ENCODE data around the gene STK25.

The STK25 gene

GRCh38 chr2:241547781-241548450 lies 39.5 kb upstream of the STK25 start:
- no peak overlapping the region for H3K27ac ChIP-seq (ENCODE audit: low read depth, low read length)
- H3K4me3 ChIP-seq (ENCODE audit: insufficient read depth, low read length, poor library complexity, severe bottlenecking): no peak overlapping the region
- H3K36me3 ChIP-seq (ENCODE audit: low read length): no peaks in the 10 kb centered on the region
- H3K27me3 ChIP-seq (ENCODE audit: low read length): no peaks in the 10 kb centered on the region
- H3F3A ChIP-seq (ENCODE audit: insufficient read depth): no peaks in the 10 kb centered on the region
- no peaks in the 10 kb centered on the region for H3K9me3 ChIP-seq (ENCODE audit: insufficient read depth, low read length)
- no peaks in the 10 kb centered on the region for H3K9me2 ChIP-seq (replicated peaks; ENCODE audit: insufficient read depth, low read length)
- H2AFZ ChIP-seq (ENCODE audit: low read depth, low read length, severe bottlenecking): no peak overlapping the region
- H3K9ac ChIP-seq (ENCODE audit: low read length): no peak overlapping the region
- H4K20me1 ChIP-seq (ENCODE audit: low read depth, low read length): no peaks in the 10 kb centered on the region
- no peak overlapping the region for H3K4me2 ChIP-seq (ENCODE audit: low read depth, low read length, poor library complexity, severe bottlenecking)
- no peaks in the 10 kb centered on the region for H3K79me2 ChIP-seq (ENCODE audit: insufficient read depth, low read length)
- TF ChIP-seq EZH2phosphoT487 (conservative IDR thresholded peaks at IDR 0.05; ENCODE audit: low read length) (no peak), CTCF (IDR thresholded peaks at IDR 0.05; ENCODE audit: insufficient read depth, low read length, poor library complexity, severe bottlenecking) (no peak)

GRCh38 chr2:241546771-241547498 lies 38.6 kb upstream of the STK25 start:
- TF ChIP-seq CTCF (IDR thresholded peaks at IDR 0.05; ENCODE audit: insufficient read depth, low read length, poor library complexity, severe bottlenecking) (no peak), EZH2phosphoT487 (conservative IDR thresholded peaks at IDR 0.05; ENCODE audit: low read length) (no peak)
- no peak overlapping the region for H3K9ac ChIP-seq (ENCODE audit: low read length)
- no peak overlapping the region for H3K27ac ChIP-seq (ENCODE audit: low read depth, low read length)
- H3K79me2 ChIP-seq (ENCODE audit: insufficient read depth, low read length): no peaks in the 10 kb centered on the region
- H3K27me3 ChIP-seq (ENCODE audit: low read length): no peaks in the 10 kb centered on the region
- H2AFZ ChIP-seq (ENCODE audit: low read depth, low read length, severe bottlenecking): no peak overlapping the region
- no peaks in the 10 kb centered on the region for H3K9me2 ChIP-seq (replicated peaks; ENCODE audit: insufficient read depth, low read length)
- H3K4me2 ChIP-seq (ENCODE audit: low read depth, low read length, poor library complexity, severe bottlenecking): no peak overlapping the region
- H3K4me3 ChIP-seq (ENCODE audit: insufficient read depth, low read length, poor library complexity, severe bottlenecking): no peak overlapping the region
- H3F3A ChIP-seq (ENCODE audit: insufficient read depth): no peaks in the 10 kb centered on the region
- H3K9me3 ChIP-seq (ENCODE audit: insufficient read depth, low read length): no peaks in the 10 kb centered on the region
- no peaks in the 10 kb centered on the region for H4K20me1 ChIP-seq (ENCODE audit: low read depth, low read length)
- H3K36me3 ChIP-seq (ENCODE audit: low read length): no peaks in the 10 kb centered on the region

- no peaks in the 10 kb centered on the region for H3K9me3 ChIP-seq (ENCODE audit: insufficient read depth, low read length)
- TF ChIP-seq EZH2phosphoT487 (conservative IDR thresholded peaks at IDR 0.05; ENCODE audit: low read length): no peak
- no peak overlapping the region for H2AFZ ChIP-seq (ENCODE audit: low read depth, low read length, severe bottlenecking)
- H4K20me1 ChIP-seq (ENCODE audit: low read depth, low read length): no peaks in the 10 kb centered on the region
- no peaks in the 10 kb centered on the region for H3K79me2 ChIP-seq (ENCODE audit: insufficient read depth, low read length)
- no peaks in the 10 kb centered on the region for H3K9me2 ChIP-seq (replicated peaks; ENCODE audit: insufficient read depth, low read length)
- no peak overlapping the region for H3K4me2 ChIP-seq (ENCODE audit: low read depth, low read length, poor library complexity, severe bottlenecking)
- no peaks in the 10 kb centered on the region for H3K27me3 ChIP-seq (ENCODE audit: low read length)
- H3F3A ChIP-seq (ENCODE audit: insufficient read depth): no peaks in the 10 kb centered on the region
- no peak overlapping the region for H3K4me3 ChIP-seq (ENCODE audit: insufficient read depth, low read length, poor library complexity, severe bottlenecking)
- no peak overlapping the region for H3K27ac ChIP-seq (ENCODE audit: low read depth, low read length)
- H3K36me3 ChIP-seq (ENCODE audit: low read length): no peaks in the 10 kb centered on the region
- H3K9ac ChIP-seq (ENCODE audit: low read length): no peak overlapping the region
Observed at GRCh38 chr2:241545523-241546473, 37.4 kb upstream of the STK25 start.
